GM20000 (cell line): ENCODE data around the gene SLC22A1.

Source experiments
- DNase-seq: peaks from one replicate; pipeline ENCODE4 v3.0.0; 2012; ENCODE audit warnings: low spot score
- CTCF ChIP-seq: IDR thresholded peaks from 2 replicates; pipeline ENCODE4 v1.5.1; 2012; ENCODE audit warnings: mild to moderate bottlenecking, control low read depth; ENCODE audit errors: extremely low read depth, missing control alignments

SLC22A1 gene

GRCh38 chr6:160173806-160174527 lies 52.4 kb downstream of the SLC22A1 start:
- no peak for TF ChIP-seq CTCF

GRCh38 chr6:160174681-160175080 lies 53.1 kb downstream of the SLC22A1 start:
- TF ChIP-seq CTCF, result no peak
- no peak for DNase-seq

More at GRCh38 chr6:160173806-160174527, 52.4 kb downstream of the SLC22A1 start:
- no peak for DNase-seq

- DNase-seq, result no peak
- TF ChIP-seq CTCF, result no peak
Measured at GRCh38 chr6:160177220-160177619, 55.6 kb downstream of the SLC22A1 start.

- TF ChIP-seq CTCF, result no peak
- DNase-seq, result no peak
Measured at GRCh38 chr6:160178271-160178670, 56.7 kb downstream of the SLC22A1 start.

GRCh38 chr6:160180706-160181105 lies 59.1 kb downstream of the SLC22A1 start:
- no peak for TF ChIP-seq CTCF
- no peak for DNase-seq

GRCh38 chr6:160188773-160189172 lies 67.2 kb downstream of the SLC22A1 start:
- no peak for DNase-seq
- TF ChIP-seq CTCF, result no peak

- TF ChIP-seq CTCF, result no peak
- DNase-seq, result no peak
Measured at GRCh38 chr6:160190081-160190480, 68.5 kb downstream of the SLC22A1 start.
